ENCODE results near the gene DRD3.

Gene DRD3

GRCh38 chr3:114178770-114179368 is at the start of gene DRD3:
Gene DRD3 (minus strand): TSS chr3:114179052. CDS start chr3:114171992, 7,060 bp downstream.
- DNase-seq (ENCODE audit: low read depth in 2 of 2): no peak

GRCh38 chr3:114227076-114227475 is 48.2 kb upstream of the DRD3 start:
- no peak for DNase-seq (ENCODE audit: low read depth in 2 of 2)

GRCh38 chr3:114226313-114226712 is 47.5 kb upstream of the DRD3 start:
- no peak for DNase-seq (ENCODE audit: low read depth in 2 of 2)

- no peak for DNase-seq (ENCODE audit: low read depth in 2 of 2)
Observed at GRCh38 chr3:114223143-114223542, 44.3 kb upstream of the DRD3 start.

GRCh38 chr3:114221881-114222264 is 43.0 kb upstream of the DRD3 start:
- no peak for DNase-seq (ENCODE audit: low read depth in 2 of 2)

GRCh38 chr3:114221165-114221880 is 42.5 kb upstream of the DRD3 start:
- peak in 1 of 2 donors; percentile 27 for DNase-seq (ENCODE audit: low read depth in 2 of 2)

- no peak for DNase-seq (ENCODE audit: low read depth in 2 of 2)
Observed at GRCh38 chr3:114219741-114220140, 40.9 kb upstream of the DRD3 start.

GRCh38 chr3:114218578-114219185 is 39.8 kb upstream of the DRD3 start:
- DNase-seq (ENCODE audit: low read depth in 2 of 2): no peak

GRCh38 chr3:114218006-114218405 is 39.2 kb upstream of the DRD3 start:
- DNase-seq (ENCODE audit: low read depth in 2 of 2): no peak

GRCh38 chr3:114217266-114217665 is 38.4 kb upstream of the DRD3 start:
- DNase-seq (ENCODE audit: low read depth in 2 of 2): no peak

GRCh38 chr3:114216186-114216970 is 37.5 kb upstream of the DRD3 start:
- DNase-seq (ENCODE audit: low read depth in 2 of 2): no peak

GRCh38 chr3:114214542-114215341 is 35.9 kb upstream of the DRD3 start:
- peak in 1 of 2 donors; percentile 13 for DNase-seq (ENCODE audit: low read depth in 2 of 2)

- peak; percentile 44 to 54 for DNase-seq (ENCODE audit: low read depth in 2 of 2)
Observed at GRCh38 chr3:114213627-114214541, 35.0 kb upstream of the DRD3 start.

GRCh38 chr3:114213292-114213626 is 34.4 kb upstream of the DRD3 start:
- DNase-seq (ENCODE audit: low read depth in 2 of 2): no peak

- DNase-seq (ENCODE audit: low read depth in 2 of 2): no peak
Observed at GRCh38 chr3:114212646-114213045, 33.8 kb upstream of the DRD3 start.

- DNase-seq (ENCODE audit: low read depth in 2 of 2): no peak
Observed at GRCh38 chr3:114207768-114208167, 28.9 kb upstream of the DRD3 start.

- DNase-seq (ENCODE audit: low read depth in 2 of 2): no peak
Observed at GRCh38 chr3:114206342-114206741, 27.5 kb upstream of the DRD3 start.

GRCh38 chr3:114205541-114205940 is 26.7 kb upstream of the DRD3 start:
- no peak for DNase-seq (ENCODE audit: low read depth in 2 of 2)

GRCh38 chr3:114194750-114195149 is 15.9 kb upstream of the DRD3 start:
- no peak for DNase-seq (ENCODE audit: low read depth in 2 of 2)

GRCh38 chr3:114192136-114192535 is 13.3 kb upstream of the DRD3 start:
- no peak for DNase-seq (ENCODE audit: low read depth in 2 of 2)

- no peak for DNase-seq (ENCODE audit: low read depth in 2 of 2)
Observed at GRCh38 chr3:114186501-114186900, 7.6 kb upstream of the DRD3 start.

All from activated CD4-positive, alpha-beta T cell treated with anti-CD3 and anti-CD28 coated beads for 24 hours (primary cell).